ENCODE measurements around the gene UVRAG.

Gene UVRAG

GRCh38 chr11:76062733-76063132 lies 247.7 kb downstream of the UVRAG start:
- H3K9me3 ChIP-seq (ENCODE audit: insufficient read depth, low read length), result no peaks in the 10 kb centered on the region
- peaks cover 12% of the 10 kb centered on the region; the same call in 1 of the 2 replicates for H3K36me3 ChIP-seq (ENCODE audit: low read length)
- no peaks in the 10 kb centered on the region for H3K27me3 ChIP-seq (ENCODE audit: low read length)
- H3K9ac ChIP-seq (ENCODE audit: low read length), result no peak overlapping the region
- no peaks in the 10 kb centered on the region; the same call in 1 of the 2 replicates for H3F3A ChIP-seq (ENCODE audit: insufficient read depth)
- H2AFZ ChIP-seq (ENCODE audit: low read depth, low read length, severe bottlenecking), result no peak overlapping the region
- H3K4me3 ChIP-seq (ENCODE audit: insufficient read depth, low read length, poor library complexity, severe bottlenecking), result no peak overlapping the region
- no peaks in the 10 kb centered on the region for H4K20me1 ChIP-seq (ENCODE audit: low read depth, low read length)
- no peaks in the 10 kb centered on the region for H3K79me2 ChIP-seq (ENCODE audit: insufficient read depth, low read length)
- TF ChIP-seq, protein P1, sequence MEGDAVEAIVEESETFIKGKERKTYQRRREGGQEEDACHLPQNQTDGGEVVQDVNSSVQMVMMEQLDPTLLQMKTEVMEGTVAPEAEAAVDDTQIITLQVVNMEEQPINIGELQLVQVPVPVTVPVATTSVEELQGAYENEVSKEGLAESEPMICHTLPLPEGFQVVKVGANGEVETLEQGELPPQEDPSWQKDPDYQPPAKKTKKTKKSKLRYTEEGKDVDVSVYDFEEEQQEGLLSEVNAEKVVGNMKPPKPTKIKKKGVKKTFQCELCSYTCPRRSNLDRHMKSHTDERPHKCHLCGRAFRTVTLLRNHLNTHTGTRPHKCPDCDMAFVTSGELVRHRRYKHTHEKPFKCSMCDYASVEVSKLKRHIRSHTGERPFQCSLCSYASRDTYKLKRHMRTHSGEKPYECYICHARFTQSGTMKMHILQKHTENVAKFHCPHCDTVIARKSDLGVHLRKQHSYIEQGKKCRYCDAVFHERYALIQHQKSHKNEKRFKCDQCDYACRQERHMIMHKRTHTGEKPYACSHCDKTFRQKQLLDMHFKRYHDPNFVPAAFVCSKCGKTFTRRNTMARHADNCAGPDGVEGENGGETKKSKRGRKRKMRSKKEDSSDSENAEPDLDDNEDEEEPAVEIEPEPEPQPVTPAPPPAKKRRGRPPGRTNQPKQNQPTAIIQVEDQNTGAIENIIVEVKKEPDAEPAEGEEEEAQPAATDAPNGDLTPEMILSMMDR (IDR thresholded peaks at IDR 0.05; ENCODE audit: insufficient read depth, low read length, poor library complexity, severe bottlenecking), result no peak
- TF ChIP-seq EZH2phosphoT487 (conservative IDR thresholded peaks at IDR 0.05; ENCODE audit: low read length), result no peak
- no peak overlapping the region for H3K4me2 ChIP-seq (ENCODE audit: low read depth, low read length, poor library complexity, severe bottlenecking)
- H3K9me2 ChIP-seq (replicated peaks; ENCODE audit: insufficient read depth, low read length), result no peaks in the 10 kb centered on the region
- no peak overlapping the region for H3K27ac ChIP-seq (ENCODE audit: low read depth, low read length)

- Histone ChIP-seq H3K9me3 (ENCODE audit: insufficient read depth, low read length) (no peaks in the 10 kb centered on the region), H3K27ac (ENCODE audit: low read depth, low read length) (no peak overlapping the region), H3K79me2 (ENCODE audit: insufficient read depth, low read length) (no peaks in the 10 kb centered on the region), H3K4me3 (ENCODE audit: insufficient read depth, low read length, poor library complexity, severe bottlenecking) (no peak overlapping the region), H4K20me1 (ENCODE audit: low read depth, low read length) (no peaks in the 10 kb centered on the region), H3K4me2 (ENCODE audit: low read depth, low read length, poor library complexity, severe bottlenecking) (no peak overlapping the region), H3K9ac (ENCODE audit: low read length) (no peak overlapping the region), H3K9me2 (replicated peaks; ENCODE audit: insufficient read depth, low read length) (no peaks in the 10 kb centered on the region), H2AFZ (ENCODE audit: low read depth, low read length, severe bottlenecking) (no peak overlapping the region), H3F3A (ENCODE audit: insufficient read depth) (no peaks in the 10 kb centered on the region; the same call in 1 of the 2 replicates), H3K27me3 (ENCODE audit: low read length) (no peaks in the 10 kb centered on the region), H3K36me3 (ENCODE audit: low read length) (peaks cover 23% of the 10 kb centered on the region)
- TF ChIP-seq EZH2phosphoT487 (conservative IDR thresholded peaks at IDR 0.05; ENCODE audit: low read length), result no peak
- TF ChIP-seq, protein P1 (IDR thresholded peaks at IDR 0.05; ENCODE audit: insufficient read depth, low read length, poor library complexity, severe bottlenecking), result no peak
Measured at GRCh38 chr11:76064192-76064591, 249.2 kb downstream of the UVRAG start.

DNA sequence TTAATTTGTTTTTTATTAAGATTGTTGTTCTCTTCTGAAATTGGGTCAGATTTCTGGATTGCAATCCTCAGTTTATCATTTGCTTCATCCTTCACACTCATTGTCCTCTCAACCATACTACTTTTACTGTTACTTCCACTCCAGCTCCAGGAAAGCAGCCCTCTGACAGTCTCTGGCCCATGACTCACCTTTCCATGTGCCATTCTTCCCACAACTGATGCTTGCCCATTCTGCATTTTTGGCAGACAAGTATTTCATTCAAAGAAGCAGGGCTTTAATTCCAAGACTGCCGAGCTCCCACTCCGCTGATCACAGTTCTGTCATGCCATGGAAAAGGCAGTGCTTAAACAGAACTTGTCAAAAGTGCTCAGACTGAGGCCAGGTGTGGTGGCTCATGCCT lies 252.1 kb downstream of the UVRAG start:
- Histone ChIP-seq H3K27ac (ENCODE audit: low read depth, low read length) (no peak overlapping the region), H3F3A (ENCODE audit: insufficient read depth) (no peaks in the 10 kb centered on the region; the same call in 1 of the 2 replicates), H3K9me2 (replicated peaks; ENCODE audit: insufficient read depth, low read length) (no peaks in the 10 kb centered on the region), H3K9me3 (ENCODE audit: insufficient read depth, low read length) (no peaks in the 10 kb centered on the region), H4K20me1 (ENCODE audit: low read depth, low read length) (no peaks in the 10 kb centered on the region), H3K9ac (ENCODE audit: low read length) (no peak overlapping the region), H3K4me2 (ENCODE audit: low read depth, low read length, poor library complexity, severe bottlenecking) (no peak overlapping the region), H3K79me2 (ENCODE audit: insufficient read depth, low read length) (no peaks in the 10 kb centered on the region), H3K27me3 (ENCODE audit: low read length) (no peaks in the 10 kb centered on the region), H3K36me3 (ENCODE audit: low read length) (peaks cover 32% of the 10 kb centered on the region), H3K4me3 (ENCODE audit: insufficient read depth, low read length, poor library complexity, severe bottlenecking) (no peak overlapping the region), H2AFZ (ENCODE audit: low read depth, low read length, severe bottlenecking) (no peak overlapping the region)
- TF ChIP-seq, protein P1 (IDR thresholded peaks at IDR 0.05; ENCODE audit: insufficient read depth, low read length, poor library complexity, severe bottlenecking), result no peak
- no peak for TF ChIP-seq EZH2phosphoT487 (conservative IDR thresholded peaks at IDR 0.05; ENCODE audit: low read length)
